A549 (cell line): ENCODE data around the gene AQP7. TPM values are rescaled to one million over a fixed set of nuclear protein-coding genes. Genes with fewer than 3 reads are reported as not detected.

Experiments used
- ATAC-seq, 2 experiments: fragments of 200-7000 bp in 1 of 2; fragments of >200 bp in 1 of 2; cut with Nextera tagmentation in 1 of 2; cut with Tn5 transposase in 1 of 2; 3 replicates each; pipeline versions ENCODE4 v1.8.0 to v1.9.1; 2018 to 2020; ENCODE audit warnings: mild to moderate bottlenecking in 1 of 2, moderate library complexity in 1 of 2
- CTCF ChIA-PET: fragments of 300-600 bp; sonication (Branson Sonifier 250); formaldehyde crosslinking; extraction: SDS; loops from one replicate; lab custom pipeline; 2021; ENCODE audit warnings: antibody characterized with exemption, inconsistent platforms; lab: Yijun Ruan, JAX
- POLR2A ChIA-PET: fragments of 350-600 bp; formaldehyde crosslinking; extraction: SDS; loops from one replicate; lab custom pipeline; 2021; ENCODE audit warnings: antibody characterized with exemption, inconsistent platforms; lab: Yijun Ruan, JAX
- DNase-seq, 2 experiments: peaks; one replicate each; pipeline versions ENCODE4 v3.0.0 to v3.0.0-alpha.2; 2011 to 2016; ENCODE audit warnings: low read depth in 1 of 2, low spot score in 1 of 2
- FAIRE-seq: peaks from 2 replicates; lab custom pipeline; 2011; peaks lifted over from hg19 to GRCh38; lab: Jason Lieb, UNC
- H3K27ac ChIP-seq, 2 experiments: fragments of >200 bp; sonication (Bioruptor Twin); formaldehyde crosslinking; 3 replicates each; pipeline ENCODE4 v1.5.1; 2016 to 2017
- H3K4me1 ChIP-seq: fragments of >200 bp; sonication (Bioruptor Twin); formaldehyde crosslinking; 3 replicates; pipeline ENCODE4 v1.6.1; 2016
- H3K4me2 ChIP-seq: fragments of >200 bp; sonication (Bioruptor Twin); formaldehyde crosslinking; 3 replicates; pipeline ENCODE4 v1.6.1; 2016
- H3K4me3 ChIP-seq: fragments of >200 bp; sonication (Bioruptor Twin); formaldehyde crosslinking; 3 replicates; pipeline ENCODE4 v1.5.1; 2016
- H3K9me3 ChIP-seq: fragments of >200 bp; sonication (Bioruptor Twin); formaldehyde crosslinking; 3 replicates; pipeline ENCODE4 v1.6.1; 2016
- CBX8 ChIP-seq: fragments of 200-600 bp; sonication (generic); IDR thresholded peaks from 2 replicates; pipeline ENCODE4 v1.6.1; 2016
- E2F6 ChIP-seq: IDR thresholded peaks from 2 replicates; pipeline ENCODE4 v1.6.1; 2012; ENCODE audit warnings: low read depth, borderline replicate concordance
- EHF ChIP-seq: fragments of 250-450 bp; sonication (Bioruptor Pico); IDR thresholded peaks from 2 replicates; pipeline ENCODE4 v1.5.0; 2020; ENCODE audit warnings: mild to moderate bottlenecking
- ELK1 ChIP-seq: fragments of 150-350 bp; IDR thresholded peaks from 2 replicates; pipeline ENCODE4 v1.6.1; 2014; ENCODE audit warnings: low read depth, mild to moderate bottlenecking, low read length
- ESRRA ChIP-seq: fragments of 150-350 bp; IDR thresholded peaks from 2 replicates; pipeline ENCODE4 v1.6.1; 2014; ENCODE audit warnings: mild to moderate bottlenecking, low read length, borderline replicate concordance
- FOSL2 ChIP-seq, 2 experiments: fragments of 450-650 bp in 1 of 2; fragments of >200 bp in 1 of 2; sonication (Bioruptor Twin) in 1 of 2; formaldehyde crosslinking; IDR thresholded peaks; 2 replicates each; pipeline versions ENCODE4 v1.5.0 to v1.6.1; 2016 to 2020; ENCODE audit warnings: mild to moderate bottlenecking in 1 of 2, moderate library complexity in 1 of 2
- GATA3 ChIP-seq: IDR thresholded peaks from 2 replicates; pipeline ENCODE4 v1.6.1; 2012; ENCODE audit warnings: borderline replicate concordance
- JUN ChIP-seq, 2 experiments: fragments of >200 bp; sonication (Bioruptor Twin); formaldehyde crosslinking; IDR thresholded peaks; 2 replicates in 1 of 2; 3 replicates in 1 of 2; pipeline ENCODE4 v1.6.1; 2016 to 2017
- JUNB ChIP-seq: fragments of >200 bp; sonication (Bioruptor Twin); formaldehyde crosslinking; IDR thresholded peaks from 2 replicates; pipeline ENCODE4 v1.6.1; 2016
- KDM5A ChIP-seq: fragments of 200-600 bp; sonication (generic); IDR thresholded peaks from 2 replicates; pipeline ENCODE4 v1.6.1; 2016; ENCODE audit warnings: antibody characterized with exemption, mild to moderate bottlenecking
- MAZ ChIP-seq: fragments of 150-350 bp; IDR thresholded peaks from 2 replicates; pipeline ENCODE4 v1.6.1; 2014; ENCODE audit warnings: antibody characterized with exemption, low read depth, low read length, borderline replicate concordance
- MYC ChIP-seq: IDR thresholded peaks from 2 replicates; pipeline ENCODE4 v1.6.1; 2012; ENCODE audit warnings: mild to moderate bottlenecking, inconsistent platforms, low read length, improper control_type of control experiment, borderline replicate concordance
- NFE2L2 ChIP-seq: fragments of 150-350 bp; conservative IDR thresholded peaks from 2 replicates; pipeline ENCODE4 v1.6.1; 2014; ENCODE audit warnings: low read length
- POLR2A ChIP-seq: IDR thresholded peaks from 2 replicates; pipeline ENCODE4 v1.6.1; 2012; ENCODE audit warnings: mild to moderate bottlenecking, low read length
- RAD21 ChIP-seq, 2 experiments: fragments of >200 bp in 1 of 2; sonication (Bioruptor Twin) in 1 of 2; formaldehyde crosslinking in 1 of 2; IDR thresholded peaks in 1 of 2; conservative IDR thresholded peaks in 1 of 2; 2 replicates in 1 of 2; 3 replicates in 1 of 2; pipeline ENCODE4 v1.6.1; 2012 to 2018; ENCODE audit warnings: inconsistent platforms in 1 of 2
- RCOR1 ChIP-seq: fragments of 150-350 bp; IDR thresholded peaks from 2 replicates; pipeline ENCODE4 v1.6.1; 2014; ENCODE audit warnings: antibody characterized with exemption, low read length, low read depth
- RFX5 ChIP-seq: fragments of 450-650 bp; IDR thresholded peaks from 2 replicates; pipeline ENCODE4 v1.7.1; 2014; ENCODE audit warnings: antibody characterized with exemption, mild to moderate bottlenecking, moderate library complexity
- SMC3 ChIP-seq: fragments of >200 bp; sonication (Bioruptor Twin); formaldehyde crosslinking; IDR thresholded peaks from 3 replicates; pipeline ENCODE4 v1.6.1; 2018; ENCODE audit warnings: inconsistent platforms
- SREBF2 ChIP-seq: fragments of 450-650 bp; IDR thresholded peaks from 2 replicates; pipeline ENCODE4 v1.6.1; 2014; ENCODE audit warnings: mild to moderate bottlenecking, moderate library complexity
- TP53 ChIP-seq: fragments of 250-450 bp; sonication (Bioruptor Pico); IDR thresholded peaks from 2 replicates; pipeline ENCODE4 v1.5.0; 2021; ENCODE audit warnings: mild to moderate bottlenecking, moderate library complexity
- ZFP36 ChIP-seq: fragments of 450-650 bp; IDR thresholded peaks from 2 replicates; pipeline ENCODE4 v1.6.1; 2014; ENCODE audit warnings: borderline replicate concordance; ENCODE audit not compliant: partially characterized antibody
- ZNF302 ChIP-seq: fragments of 250-450 bp; sonication (Bioruptor Pico); IDR thresholded peaks from 2 replicates; pipeline ENCODE4 v1.9.0; 2021; ENCODE audit warnings: inconsistent platforms, mild to moderate bottlenecking, moderate library complexity
- ZSCAN20 ChIP-seq: fragments of 250-450 bp; sonication (Bioruptor Pico); IDR thresholded peaks from 2 replicates; pipeline ENCODE4 v1.8.0; 2022; ENCODE audit warnings: mild to moderate bottlenecking, moderate library complexity
- WGBS: methylation state at CpG from one replicate; pipeline ENCODE4 v1.1.6; 2017; ENCODE audit errors: missing lambda C conversion rate; 5-methylcytosine and 5-hydroxymethylcytosine counted together
- polyA plus RNA-seq, 4 experiments: library from polyadenylated mRNA; depleted of rRNA in 3 of 4; stranded (reverse); fragments of >200 nt; fragmentation: RNase III in 1 of 4; extraction: RNeasy Plus Mini Kit Qiagen cat#74134 plus additional on column Dnase treatment in 1 of 4; gene quantifications; 2 replicates in 3 of 4; 3 replicates in 1 of 4; pipeline ENCODE4 v1.2.3, GENCODE V29; 2011 to 2017
- TF ChIP-seq, protein P1 (sequence below): fragments of 250-450 bp; sonication (Bioruptor Pico); IDR thresholded peaks from 2 replicates; pipeline ENCODE4 v1.5.0; 2021; ENCODE audit warnings: mild to moderate bottlenecking, moderate library complexity, borderline replicate concordance
- TF ChIP-seq, protein P2 (sequence below): fragments of 250-450 bp; sonication (Bioruptor Pico); IDR thresholded peaks from 2 replicates; pipeline ENCODE4 v1.5.0; 2020; ENCODE audit warnings: low read depth, mild to moderate bottlenecking, moderate library complexity

AQP7 gene
- polyA plus RNA-seq, 2 of the 4 experiments (the other 2 are of a cell fraction): 0.61 to 1.1 TPM

DNA sequence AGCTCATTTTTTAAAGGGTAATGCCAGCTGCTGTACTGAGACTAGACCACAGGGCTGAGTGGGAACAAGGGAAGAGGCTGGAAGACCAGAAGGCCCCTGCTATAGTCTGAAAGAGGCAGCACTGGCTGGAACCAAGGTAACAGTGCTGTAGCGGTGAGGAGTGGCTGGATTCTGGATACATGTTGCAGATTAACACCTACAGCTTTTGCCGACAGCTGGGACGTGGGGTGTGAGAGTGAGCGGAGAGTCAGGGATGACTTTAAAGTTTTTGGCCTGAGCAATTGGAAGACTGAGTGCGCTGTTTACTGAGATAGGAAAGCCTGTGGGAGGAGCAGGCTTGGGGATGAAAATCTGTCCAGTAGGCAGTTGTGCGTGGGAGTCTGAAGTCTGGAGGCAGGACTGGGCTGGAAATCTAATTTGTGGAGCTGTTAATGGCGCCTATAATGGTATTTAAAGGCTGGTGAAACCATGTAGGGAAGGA lies 26.5 kb downstream of the AQP7 start:
- 93% methylated on average over 7 of the region's 7 CpGs for WGBS
- FAIRE-seq: no peak

DNA sequence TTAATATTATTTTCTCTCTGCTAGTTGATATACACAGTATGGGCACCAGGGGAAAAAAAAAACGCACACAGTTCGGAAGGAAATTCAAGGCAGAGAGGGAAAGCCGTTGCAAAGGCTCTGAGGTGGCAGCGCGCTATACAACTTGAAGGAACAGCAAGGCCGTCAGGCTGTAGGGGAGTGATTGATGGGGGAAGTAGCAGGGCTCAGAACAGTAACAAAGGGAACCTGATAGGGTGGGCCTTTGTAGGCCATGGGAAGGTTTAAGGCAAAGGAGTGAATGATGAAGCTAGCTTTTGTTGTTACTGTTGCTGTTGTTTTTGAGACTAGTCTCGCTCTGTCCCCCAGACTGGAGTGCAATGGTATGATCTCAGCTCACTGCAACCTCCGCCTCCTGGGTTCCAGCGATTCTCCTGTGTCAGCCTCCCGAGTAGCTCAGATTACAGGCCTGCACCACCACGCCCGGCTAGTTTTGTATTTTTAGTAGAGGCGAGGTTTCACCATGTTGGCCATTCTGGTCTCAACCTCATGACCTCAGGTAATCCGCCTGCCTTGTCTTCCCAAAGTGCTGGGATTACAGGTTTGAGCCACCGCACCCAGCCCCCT lies 27.0 kb downstream of the AQP7 start:
- H3K4me2 ChIP-seq: no peak overlapping the region
- POLR2A ChIA-PET: interaction anchor here (0.9 to 1.2 kb wide), 3 partner anchors 72 to 99 kb away, joined by 3 to 4 read pairs (median 4); partner anchors contain the start of genes AQP3 and NOL6
- ATAC-seq: peak in 1 of 2 experiments; percentile 14; a peak in 2 of 6 replicates
- CTCF ChIA-PET: interaction anchor here (0.7 to 10.5 kb wide), 49 partner anchors 10 to 346 kb away, joined by 3 to 147 read pairs (median 6); partner anchors contain the start of genes AQP3, AQP7, NFX1 and NOL6
- TF ChIP-seq ZFP36 (no peak), RAD21 (conservative IDR thresholded peaks at IDR 0.05 in 1 of 2, IDR thresholded peaks at IDR 0.05 in 1 of 2) (peak in 1 of 2 experiments; percentile 8; a peak in 1 of 5 replicates)
- TF ChIP-seq, all 56 proteins: peak for 1
- Histone ChIP-seq H3K4me3 (no peak overlapping the region), H3K27ac (peak overlapping the region in 1 of 2 experiments; percentile 36; a peak in 3 of 6 replicates), H3K4me1 (peaks cover 4% of the 10 kb centered on the region; the same call in 1 of the 3 replicates), H3K9me3 (no peaks in the 10 kb centered on the region)
- FAIRE-seq: no peak
- DNase-seq: no peak
- WGBS: 85% methylated on average over 15 of the region's 15 CpGs

More for the DNA sequence above, 26.5 kb downstream of the AQP7 start:
- Histone ChIP-seq H3K4me3 (no peak overlapping the region), H3K4me1 (peaks cover 4% of the 10 kb centered on the region; the same call in 1 of the 3 replicates), H3K27ac (peak overlapping the region in 1 of 2 experiments; percentile 36; a peak in 1 of 6 replicates), H3K9me3 (no peaks in the 10 kb centered on the region), H3K4me2 (no peak overlapping the region)
- ChIA-PET CTCF (interaction anchor here (0.7 to 10.5 kb wide), 29 partner anchors 10 to 342 kb away, joined by 3 to 147 read pairs (median 17); partner anchors contain the start of genes AQP3, AQP7, NFX1 and NOL6), POLR2A (interaction anchor here (1.0 kb wide), 1 partner anchor 71 kb away, joined by 3 read pairs; the partner anchor contains the start of gene AQP3)
- ATAC-seq: no peak
- no peak for TF ChIP-seq ZFP36
- TF ChIP-seq EHF (CRISPR knock-in tag): no peak
- TF ChIP-seq NFE2L2: no peak
- TF ChIP-seq KDM5A: no peak
- TF ChIP-seq MYC: no peak
- no peak for TF ChIP-seq TP53 (CRISPR knock-in tag)
- no peak for TF ChIP-seq ELK1
- TF ChIP-seq E2F6: no peak
- TF ChIP-seq ZSCAN20 (CRISPR knock-in tag): no peak
- DNase-seq: no peak

GRCh38 chr9:33374634-33375237 lies 27.6 kb downstream of the AQP7 start:
- ATAC-seq (peak; percentile 77 to 88), FAIRE-seq (no peak), DNase-seq (peak; percentile 77 to 78)
- ChIA-PET POLR2A (interaction anchor here (0.9 to 1.2 kb wide), 3 partner anchors 73 to 99 kb away, joined by 3 to 4 read pairs (median 4); partner anchors contain the start of genes AQP3 and NOL6), CTCF (interaction anchor here (0.6 to 10.5 kb wide), 53 partner anchors 9 to 347 kb away, joined by 3 to 147 read pairs (median 6); partner anchors contain the start of genes AQP3, AQP7, NFX1 and NOL6)
- 0 out of 6 replicates have a peak overlapping the region, but pooled peaks of 1 of the 2 experiments have one; percentile 24 for H3K27ac ChIP-seq
- 65% methylated on average over 6 of the region's 6 CpGs for WGBS
- H3K4me2 ChIP-seq: no peak overlapping the region
- no peaks in the 10 kb centered on the region for H3K9me3 ChIP-seq
- peaks cover 4% of the 10 kb centered on the region; the same call in 1 of the 3 replicates for H3K4me1 ChIP-seq
- no peak overlapping the region for H3K4me3 ChIP-seq
- TF ChIP-seq JUNB (no peak), ESRRA (no peak), RFX5 (no peak), SMC3 (peak; percentile 83), SREBF2 (no peak), E2F6 (no peak), ZNF302 (no peak), POLR2A (no peak), RAD21 (conservative IDR thresholded peaks at IDR 0.05 in 1 of 2, IDR thresholded peaks at IDR 0.05 in 1 of 2) (peak; percentile 80 to 84), MAZ (peak; percentile 40; the same call in 1 of the 2 replicates), CBX8 (no peak), ZFP36 (peak; percentile 49), FOSL2 (IDR thresholded peaks at IDR 0.05) (no peak), FOSL2 (CRISPR knock-in tag; IDR thresholded peaks at IDR 0.05) (no peak), KDM5A (no peak), RCOR1 (no peak), GATA3 (no peak), JUN (IDR thresholded peaks at IDR 0.05) (no peak)
- TF ChIP-seq, protein P1, sequence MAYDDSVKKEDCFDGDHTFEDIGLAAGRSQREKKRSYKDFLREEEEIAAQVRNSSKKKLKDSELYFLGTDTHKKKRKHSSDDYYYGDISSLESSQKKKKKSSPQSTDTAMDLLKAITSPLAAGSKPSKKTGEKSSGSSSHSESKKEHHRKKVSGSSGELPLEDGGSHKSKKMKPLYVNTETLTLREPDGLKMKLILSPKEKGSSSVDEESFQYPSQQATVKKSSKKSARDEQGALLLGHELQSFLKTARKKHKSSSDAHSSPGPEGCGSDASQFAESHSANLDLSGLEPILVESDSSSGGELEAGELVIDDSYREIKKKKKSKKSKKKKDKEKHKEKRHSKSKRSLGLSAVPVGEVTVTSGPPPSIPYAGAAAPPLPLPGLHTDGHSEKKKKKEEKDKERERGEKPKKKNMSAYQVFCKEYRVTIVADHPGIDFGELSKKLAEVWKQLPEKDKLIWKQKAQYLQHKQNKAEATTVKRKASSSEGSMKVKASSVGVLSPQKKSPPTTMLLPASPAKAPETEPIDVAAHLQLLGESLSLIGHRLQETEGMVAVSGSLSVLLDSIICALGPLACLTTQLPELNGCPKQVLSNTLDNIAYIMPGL (CRISPR knock-in tag): no peak
- TF ChIP-seq, protein P2, sequence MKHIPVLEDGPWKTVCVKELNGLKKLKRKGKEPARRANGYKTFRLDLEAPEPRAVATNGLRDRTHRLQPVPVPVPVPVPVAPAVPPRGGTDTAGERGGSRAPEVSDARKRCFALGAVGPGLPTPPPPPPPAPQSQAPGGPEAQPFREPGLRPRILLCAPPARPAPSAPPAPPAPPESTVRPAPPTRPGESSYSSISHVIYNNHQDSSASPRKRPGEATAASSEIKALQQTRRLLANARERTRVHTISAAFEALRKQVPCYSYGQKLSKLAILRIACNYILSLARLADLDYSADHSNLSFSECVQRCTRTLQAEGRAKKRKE (CRISPR knock-in tag): no peak
